ENCODE results near the gene VGF.
"Not testable (repeated sequence)": the region's sequence is repeated elsewhere in the genome, so short reads cannot be mapped to it uniquely, and the experiment has no call there.

Gene VGF

GRCh38 chr7:101114492-101114891, 50.9 kb downstream of the VGF start:
- no peak for DNase-seq

- no peak for DNase-seq
Observed at GRCh38 chr7:101113836-101114235, 51.5 kb downstream of the VGF start.

GRCh38 chr7:101113140-101113539, 52.2 kb downstream of the VGF start:
- DNase-seq, result not testable (repeated sequence)

All from left hindlimb (tissue), 1 donor.